Fibroblast of lung (primary cell): ENCODE results near the gene CADM2.

Experiments used
- CTCF ChIP-seq, 2 donors: IDR thresholded peaks in 1 of 2; conservative IDR thresholded peaks in 1 of 2; 1 replicate in 1 of 2; 2 replicates in 1 of 2; pipeline ENCODE4 v1.5.1; 2011 to 2012; ENCODE audit warnings: low read length in 2 of 2, control low read depth in 1 of 2, inconsistent platforms in 1 of 2, low read depth in 1 of 2, mild to moderate bottlenecking in 1 of 2
- EZH2 ChIP-seq: IDR thresholded peaks from 2 replicates; pipeline ENCODE4 v1.5.1; 2012; ENCODE audit warnings: low read length, control low read depth, mild to moderate bottlenecking; ENCODE audit errors: missing control alignments

DNA sequence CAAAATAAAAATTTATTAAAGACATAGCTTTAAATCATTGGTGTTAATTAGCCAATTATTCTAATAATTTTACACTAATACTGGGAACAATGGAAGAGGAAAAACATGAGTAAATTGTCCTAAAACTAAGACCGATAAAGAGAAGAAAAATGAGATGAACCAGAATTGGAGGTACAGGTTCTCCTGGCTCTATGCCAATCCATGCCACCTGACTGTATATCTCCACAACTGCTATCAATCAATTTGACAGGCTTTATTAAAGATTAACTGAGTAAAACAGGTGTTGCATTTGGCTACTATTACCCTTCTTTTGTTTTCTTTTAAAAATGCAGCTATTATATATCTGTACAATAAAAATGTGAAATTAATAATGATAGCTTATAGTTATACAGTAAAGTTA lies 850.0 kb downstream of the CADM2 start:
- TF ChIP-seq CTCF (conservative IDR thresholded peaks at IDR 0.05 in 1 of 2, IDR thresholded peaks at IDR 0.05 in 1 of 2; ENCODE audit: low read depth in 1 of 2, low read length in 2 of 2): no peak
- no peak for TF ChIP-seq EZH2
